HepG2 (cell line): ENCODE measurements around the gene CHMP1A. TPM values are rescaled to one million over a fixed set of nuclear protein-coding genes. Genes with fewer than 3 reads are reported as not detected.

Source experiments
- CCDC6 ChIP-seq: sonication (generic); formaldehyde crosslinking; IDR thresholded peaks from 2 replicates; pipeline ENCODE4 v1.8.1; 2022; ENCODE audit warnings: mild to moderate bottlenecking, missing genetic modification reagents, moderate library complexity
- EEA1 ChIP-seq: sonication (generic); formaldehyde crosslinking; IDR thresholded peaks from 2 replicates; pipeline ENCODE4 v1.5.1; 2020; ENCODE audit warnings: mild to moderate bottlenecking, missing genetic modification reagents, borderline replicate concordance
- EHMT2 ChIP-seq: fragments of 200-600 bp; sonication (generic); IDR thresholded peaks from 2 replicates; pipeline ENCODE4 v1.7.0; 2017; ENCODE audit warnings: antibody characterized with exemption, low read depth, low read length, borderline replicate concordance
- GLMP ChIP-seq: sonication (generic); formaldehyde crosslinking; IDR thresholded peaks from 2 replicates; pipeline ENCODE4 v1.9.0; 2021; ENCODE audit warnings: missing genetic modification reagents, mild to moderate bottlenecking, borderline replicate concordance
- JUN ChIP-seq: sonication (generic); formaldehyde crosslinking; IDR thresholded peaks from 2 replicates; pipeline ENCODE4 v1.4.0; 2020; ENCODE audit warnings: mild to moderate bottlenecking, missing genetic modification reagents
- NCOA1 ChIP-seq: sonication (generic); formaldehyde crosslinking; IDR thresholded peaks from 2 replicates; pipeline ENCODE4 v1.9.0; 2021; ENCODE audit warnings: missing genetic modification reagents
- PITX1 ChIP-seq: sonication (generic); formaldehyde crosslinking; IDR thresholded peaks from 2 replicates; pipeline ENCODE4 v1.5.1; 2020; ENCODE audit warnings: mild to moderate bottlenecking, missing genetic modification reagents
- POGK ChIP-seq: sonication (generic); formaldehyde crosslinking; conservative IDR thresholded peaks from 2 replicates; pipeline ENCODE4 v1.8.0; 2022; ENCODE audit warnings: mild to moderate bottlenecking, moderate library complexity, missing genetic modification reagents
- RARA ChIP-seq: IDR thresholded peaks from 2 replicates; pipeline ENCODE4 v1.6.1; 2016; ENCODE audit warnings: missing genetic modification reagents, missing compliant biosample characterization
- RARG ChIP-seq: sonication (generic); formaldehyde crosslinking; IDR thresholded peaks from 2 replicates; pipeline ENCODE4 v1.4.0; 2020; ENCODE audit warnings: low read depth, mild to moderate bottlenecking, missing genetic modification reagents
- RBM22 ChIP-seq: fragments of 200-400 bp; formaldehyde crosslinking; optimal IDR thresholded peaks from 2 replicates; pipeline ENCODE3; 2017; ENCODE audit warnings: mild to moderate bottlenecking, low read length, moderate library complexity
- SMARCC2 ChIP-seq: fragments of 450-650 bp; IDR thresholded peaks from 2 replicates; pipeline ENCODE4 v1.6.1; 2017; ENCODE audit warnings: antibody characterized with exemption, mild to moderate bottlenecking
- TFAP4 ChIP-seq: sonication (generic); IDR thresholded peaks from 2 replicates; pipeline ENCODE4 v1.6.1; 2016; ENCODE audit warnings: low read depth, borderline replicate concordance
- ZBTB7A ChIP-seq: sonication (generic); formaldehyde crosslinking; IDR thresholded peaks from 2 replicates; pipeline ENCODE4 v1.8.0; 2022; ENCODE audit warnings: mild to moderate bottlenecking, missing genetic modification reagents
- ZC3H13 ChIP-seq: sonication (generic); formaldehyde crosslinking; IDR thresholded peaks from 2 replicates; pipeline ENCODE4 v1.8.1; 2023; ENCODE audit warnings: mild to moderate bottlenecking, missing genetic modification reagents, moderate library complexity
- ZFP90 ChIP-seq: sonication (generic); formaldehyde crosslinking; IDR thresholded peaks from 2 replicates; pipeline ENCODE4 v1.8.0; 2022; ENCODE audit warnings: missing genetic modification reagents, mild to moderate bottlenecking, inconsistent platforms, borderline replicate concordance
- ZNF30 ChIP-seq: sonication (generic); formaldehyde crosslinking; IDR thresholded peaks from 2 replicates; pipeline ENCODE4 v1.5.0; 2020; ENCODE audit warnings: mild to moderate bottlenecking, missing genetic modification reagents
- ZNF552 ChIP-seq: sonication (generic); formaldehyde crosslinking; IDR thresholded peaks from 2 replicates; pipeline ENCODE4 v1.9.0; 2022; ENCODE audit warnings: missing genetic modification reagents, mild to moderate bottlenecking, borderline replicate concordance
- ZNF678 ChIP-seq: sonication (generic); formaldehyde crosslinking; IDR thresholded peaks from 2 replicates; pipeline ENCODE4 v1.4.0; 2020; ENCODE audit warnings: mild to moderate bottlenecking, missing genetic modification reagents
- ZNF747 ChIP-seq: sonication (generic); formaldehyde crosslinking; IDR thresholded peaks from 2 replicates; pipeline ENCODE4 v1.8.1; 2023; ENCODE audit warnings: missing genetic modification reagents, mild to moderate bottlenecking, borderline replicate concordance
- ZNF772 ChIP-seq: sonication (generic); formaldehyde crosslinking; IDR thresholded peaks from 2 replicates; pipeline ENCODE4 v1.5.0; 2020; ENCODE audit warnings: mild to moderate bottlenecking, missing genetic modification reagents
- ZNF780A ChIP-seq: sonication (generic); formaldehyde crosslinking; IDR thresholded peaks from 2 replicates; pipeline ENCODE4 v1.8.0; 2022; ENCODE audit warnings: mild to moderate bottlenecking, missing genetic modification reagents, moderate library complexity
- ZSCAN5A ChIP-seq: sonication (generic); formaldehyde crosslinking; IDR thresholded peaks from 2 replicates; pipeline ENCODE4 v1.8.0; 2022; ENCODE audit warnings: mild to moderate bottlenecking, missing genetic modification reagents, borderline replicate concordance
- polyA plus RNA-seq, 8 experiments: library from polyadenylated mRNA; depleted of rRNA in 3 of 8; stranded (reverse) in 7 of 8; unstranded in 1 of 8; fragments of >200 nt; fragmentation: Illumina TruSeq in 4 of 8; extraction: Trizol in 4 of 8; gene quantifications; 2 replicates each; pipeline versions ENCODE4 v1.2.1 to v1.2.3, GENCODE V29; 2011 to 2016; ENCODE audit warnings: low read depth in 4 of 8, missing spikeins in 1 of 8, mixed read lengths in 1 of 8; ENCODE audit not compliant: insufficient read depth in 1 of 8
- total RNA-seq, 5 experiments: library from RNA; depleted of rRNA; stranded (reverse); fragments of >200 nt; fragmentation: Illumina TruSeq; extraction: Trizol; gene quantifications; 2 replicates each; pipeline ENCODE4 v1.2.3, GENCODE V29; 2016; ENCODE audit warnings: low read depth in 1 of 5

Gene CHMP1A
- total and polyA plus RNA-seq, 2 of the 13 experiments (the other 11 are each of a cell fraction or from before 2014, with no cell fraction given): 69.4 to 73.3 TPM

GRCh38 chr16:89657442-89658220 is at the start of gene CHMP1A, which contains the start of gene SPATA33 (continued):
- TF ChIP-seq ZFP90 (CRISPR knock-in tag) (no peak; the same call in 1 of the 2 replicates), EHMT2 (no peak), RARG (CRISPR knock-in tag) (no peak), JUN (CRISPR knock-in tag) (peak; percentile 37; the same call in 1 of the 2 replicates), ZBTB7A (CRISPR knock-in tag) (peak; percentile 79; the same call in 1 of the 2 replicates), RARA (0 out of 2 replicates have a peak, but pooled peaks have one; percentile 14), EEA1 (CRISPR knock-in tag) (peak; percentile 50), ZNF772 (CRISPR knock-in tag) (peak; percentile 82; the same call in 1 of the 2 replicates), TFAP4 (no peak), PITX1 (CRISPR knock-in tag) (peak; percentile 58; the same call in 1 of the 2 replicates), SMARCC2 (no peak), POGK (peak; percentile 74), CCDC6 (CRISPR knock-in tag) (no peak; the same call in 1 of the 2 replicates), ZNF747 (CRISPR knock-in tag) (no peak), ZNF30 (peak; percentile 67; the same call in 1 of the 2 replicates), ZC3H13 (peak; percentile 85), ZNF678 (CRISPR knock-in tag) (0 out of 2 replicates have a peak, but pooled peaks have one; percentile 24), NCOA1 (CRISPR knock-in tag) (peak; percentile 77; the same call in 1 of the 2 replicates), ZNF552 (CRISPR knock-in tag) (0 out of 2 replicates have a peak, but pooled peaks have one; percentile 79), ZNF780A (CRISPR knock-in tag) (no peak), RBM22 (no peak), ZSCAN5A (no peak; the same call in 1 of the 2 replicates), GLMP (CRISPR knock-in tag) (no peak)
